Measurements from ENCODE around the gene OR2F1.

The OR2F1 gene

DNA sequence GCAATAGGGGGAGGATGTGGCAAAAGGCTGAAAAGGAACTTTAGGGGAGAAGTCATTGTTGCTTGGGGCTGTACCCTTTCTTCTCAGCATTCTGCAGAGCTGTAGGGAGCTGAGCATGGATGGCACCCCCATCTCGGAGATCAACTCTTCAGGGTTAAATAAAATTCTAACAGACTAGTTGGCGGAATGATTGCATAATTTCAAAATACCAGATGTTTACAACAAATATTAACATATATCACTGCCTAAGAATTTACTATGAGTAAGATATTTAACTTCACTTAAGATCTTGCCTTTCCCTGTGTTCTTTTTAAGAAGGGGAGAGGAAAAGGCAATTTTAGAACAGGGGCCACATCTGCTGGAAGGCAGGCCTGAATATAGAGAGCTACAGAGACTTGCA lies 509 bp upstream of the OR2F1 start:
- DNase-seq = no peak

DNA sequence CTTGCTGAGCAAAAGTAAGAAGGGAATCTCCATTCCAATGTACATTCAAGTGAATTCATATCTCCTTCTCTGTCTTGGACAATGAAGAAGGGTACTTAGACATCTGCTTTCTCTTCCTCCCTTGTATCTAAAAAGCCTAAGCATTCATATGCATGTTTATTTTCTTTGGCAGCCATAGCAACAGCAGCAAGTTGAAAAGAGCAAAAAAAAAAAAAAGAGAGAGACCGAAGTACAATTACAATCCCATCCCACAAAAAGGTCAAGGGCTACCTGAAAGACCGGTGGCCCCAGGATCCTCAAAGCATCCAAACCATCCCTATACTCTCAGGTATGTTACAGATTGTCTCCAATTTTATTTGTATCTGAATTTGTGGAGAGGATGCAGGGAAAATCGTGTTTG lies 4.1 kb downstream of the OR2F1 start:
- no peak for DNase-seq

DNA sequence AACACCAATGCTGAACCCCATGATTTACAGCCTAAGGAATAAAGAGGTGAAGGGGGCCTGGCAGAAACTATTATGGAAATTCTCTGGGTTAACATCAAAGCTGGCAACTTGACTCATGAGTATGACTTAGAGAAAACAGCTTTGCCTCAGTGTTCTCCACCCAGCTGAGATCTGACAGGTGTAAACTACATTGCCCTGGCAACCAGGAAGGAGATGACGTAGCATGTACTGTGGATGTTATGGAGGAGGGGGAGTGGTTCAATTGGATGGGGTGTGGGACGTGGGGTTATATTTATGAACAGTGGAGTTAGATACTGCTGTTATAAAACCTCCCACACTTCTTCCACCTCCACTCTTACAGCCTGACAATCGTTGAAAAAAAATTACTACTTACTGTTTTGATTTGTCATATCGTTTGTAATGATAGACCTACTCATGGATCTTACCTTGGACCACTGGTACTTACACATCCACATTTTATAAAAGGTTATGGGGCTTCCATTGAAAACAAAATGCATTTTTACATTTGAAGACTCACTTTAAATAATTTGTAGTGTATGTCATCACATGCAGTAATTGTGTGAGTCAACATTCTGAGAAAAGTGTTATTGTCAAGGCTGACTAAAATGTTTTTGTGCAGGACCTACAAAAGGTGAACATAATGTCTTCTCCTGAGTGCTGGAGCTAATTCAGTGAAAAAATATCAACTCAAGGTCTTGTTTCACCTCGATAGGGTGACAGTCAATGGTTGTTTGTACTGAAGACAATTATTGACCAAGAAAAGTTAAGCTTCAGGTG lies 6.4 kb downstream of the OR2F1 start:
- no peak for DNase-seq

DNA sequence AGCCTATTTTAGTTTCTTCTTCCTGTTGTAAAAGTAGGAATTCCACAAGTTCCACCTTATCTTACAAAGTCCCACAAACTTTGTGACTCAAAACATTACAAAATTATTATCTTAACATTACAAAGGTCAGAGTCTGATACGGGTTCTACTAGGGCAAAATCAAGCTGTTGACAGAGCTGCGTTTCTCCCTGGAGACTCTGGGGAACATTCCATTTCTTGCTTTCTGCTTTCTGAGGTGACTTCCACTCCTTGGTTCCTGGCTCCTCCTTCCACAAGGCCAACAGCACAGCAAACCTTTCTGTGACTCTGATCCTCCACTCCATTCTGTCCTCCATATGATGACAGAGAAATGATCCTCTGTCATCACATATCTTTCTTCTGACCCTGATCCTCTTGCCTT lies 10.6 kb downstream of the OR2F1 start:
- no peak for DNase-seq

DNA sequence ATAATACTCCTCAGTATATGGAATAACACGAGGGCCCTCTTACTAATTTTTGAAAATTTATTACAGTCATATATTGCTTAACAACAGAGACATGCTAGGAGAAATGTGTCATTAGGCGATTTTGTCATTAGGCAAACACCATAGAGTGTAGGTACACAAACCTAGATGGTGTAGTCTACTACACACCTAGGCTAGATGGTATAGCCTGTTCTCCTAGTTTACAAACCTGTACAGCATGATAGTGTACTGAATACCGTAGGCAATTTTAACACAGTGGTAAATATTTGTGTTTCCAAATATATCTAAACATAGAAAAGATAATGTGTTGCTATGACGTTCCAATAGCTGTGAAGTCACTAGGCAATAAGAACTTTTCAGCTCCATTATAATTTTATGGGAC lies 12.8 kb downstream of the OR2F1 start:
- DNase-seq = no peak

DNA sequence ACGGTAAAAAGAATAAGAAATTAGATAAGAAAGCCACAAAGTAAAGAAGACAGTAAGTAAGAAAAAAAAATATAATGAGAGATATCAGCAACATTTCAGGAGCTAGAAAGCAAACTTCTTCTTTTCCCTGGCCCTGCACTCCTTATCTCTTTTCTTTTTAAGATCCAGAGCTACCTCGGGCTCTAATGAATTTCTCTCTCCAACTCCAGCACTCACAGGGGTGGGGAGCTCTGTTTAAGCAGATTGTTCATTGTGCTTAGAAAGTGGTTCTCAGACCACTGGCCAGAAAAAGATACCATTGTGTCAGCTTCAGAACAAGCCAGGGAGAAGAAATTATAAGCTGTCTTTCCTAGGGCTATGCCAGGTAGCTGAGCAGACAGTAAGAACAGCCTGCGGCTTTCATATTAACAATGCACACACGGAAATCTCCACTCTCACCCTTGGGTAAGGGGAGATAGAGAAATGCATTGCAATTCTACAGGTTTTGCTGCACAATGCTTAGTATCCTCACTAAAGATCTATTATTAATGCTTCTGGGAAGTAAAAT lies 19.3 kb downstream of the OR2F1 start:
- DNase-seq = no peak

DNA sequence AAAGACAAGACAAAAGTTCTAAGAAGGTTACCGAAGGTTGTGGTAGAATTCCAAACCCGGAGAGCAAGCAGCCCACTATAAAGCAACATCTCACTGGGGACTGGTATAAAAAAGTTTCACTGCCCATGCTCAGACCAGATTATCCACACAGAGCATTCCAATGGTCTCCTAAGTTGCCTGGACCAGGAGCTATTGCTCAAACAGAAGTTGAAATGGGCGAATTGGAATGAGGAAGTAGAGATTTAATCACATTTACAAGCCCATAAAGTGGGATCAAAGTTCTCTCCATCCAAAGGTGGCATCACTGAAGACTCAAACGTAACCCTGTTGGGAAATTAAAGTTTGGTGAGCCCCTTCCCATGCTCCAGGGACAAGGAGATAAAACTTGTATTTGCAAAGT lies 19.8 kb downstream of the OR2F1 start:
- DNase-seq = no peak

DNA sequence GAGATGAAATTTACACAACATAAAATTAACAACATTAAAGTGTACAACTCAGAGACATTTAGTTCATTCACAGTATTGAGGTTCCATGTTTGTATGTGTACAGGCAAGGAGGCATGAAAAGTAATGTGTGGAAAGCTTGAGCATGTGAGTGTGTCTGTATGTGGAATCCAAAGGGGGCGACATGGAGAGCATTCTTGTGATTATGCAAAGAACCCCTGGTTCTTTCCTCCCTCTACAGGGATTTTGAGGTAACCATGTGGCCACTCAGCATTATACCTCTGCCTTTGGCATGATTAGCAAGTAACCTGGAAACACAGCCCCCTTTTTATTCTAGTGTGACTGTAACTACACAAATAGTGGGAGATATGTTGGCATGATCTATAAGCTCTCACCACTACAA lies 21.0 kb downstream of the OR2F1 start:
- DNase-seq = no peak

DNA sequence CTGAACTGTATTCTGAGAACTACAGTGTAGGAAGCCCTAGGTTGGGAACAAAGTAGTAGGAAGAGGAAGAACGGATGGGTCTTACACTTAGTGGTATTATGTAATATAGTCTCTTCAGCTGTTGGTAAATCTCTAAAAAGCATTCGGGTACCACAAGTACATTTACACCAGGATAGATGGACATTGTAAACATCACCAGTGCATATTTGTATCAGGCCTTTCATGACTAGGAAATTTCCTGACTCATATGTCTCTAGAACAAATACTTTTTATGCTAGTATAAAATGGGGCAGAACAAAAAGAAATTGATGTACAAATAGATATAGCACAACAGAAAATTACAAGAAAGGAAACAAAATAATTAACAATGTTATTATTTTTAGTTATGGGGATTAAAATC lies 23.9 kb downstream of the OR2F1 start:
- no peak for DNase-seq

DNA sequence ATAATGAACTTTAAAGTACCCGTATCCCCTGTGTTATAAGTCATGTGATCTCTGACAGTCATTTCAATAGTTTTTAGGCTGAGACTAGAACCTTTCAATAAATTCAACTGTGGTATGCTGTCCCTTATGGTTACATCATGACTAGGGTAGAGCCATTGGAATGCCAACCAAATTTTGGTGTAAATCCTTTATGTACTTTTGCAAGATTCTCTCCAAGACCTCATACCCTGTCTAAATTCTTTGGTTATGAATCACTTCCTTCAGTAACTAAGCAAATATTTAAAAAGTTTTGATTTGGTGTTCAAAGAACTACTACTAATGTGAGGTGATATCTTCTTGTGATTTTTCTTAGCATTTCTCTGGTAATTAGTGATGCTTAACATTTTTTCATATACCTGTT lies 24.7 kb downstream of the OR2F1 start:
- DNase-seq = no peak

DNA sequence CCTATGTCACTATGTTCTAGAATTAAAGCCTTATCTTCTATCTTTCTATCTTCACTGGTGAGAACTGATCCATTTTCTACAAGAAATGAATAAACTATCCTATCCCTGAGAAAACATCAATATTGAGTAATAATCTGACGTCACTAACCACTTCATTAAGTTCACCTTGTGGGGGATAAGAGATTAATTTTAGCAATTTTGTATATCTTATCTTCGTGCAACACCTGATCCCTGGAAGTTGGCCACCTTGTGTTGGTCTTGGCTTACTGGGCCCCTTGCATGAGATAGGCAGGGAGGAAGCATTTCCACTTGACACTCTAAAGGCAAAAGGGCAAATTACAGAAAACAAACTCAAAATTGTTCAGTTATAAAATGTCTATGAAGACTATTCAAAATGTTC lies 25.4 kb downstream of the OR2F1 start:
- DNase-seq = no peak

DNA sequence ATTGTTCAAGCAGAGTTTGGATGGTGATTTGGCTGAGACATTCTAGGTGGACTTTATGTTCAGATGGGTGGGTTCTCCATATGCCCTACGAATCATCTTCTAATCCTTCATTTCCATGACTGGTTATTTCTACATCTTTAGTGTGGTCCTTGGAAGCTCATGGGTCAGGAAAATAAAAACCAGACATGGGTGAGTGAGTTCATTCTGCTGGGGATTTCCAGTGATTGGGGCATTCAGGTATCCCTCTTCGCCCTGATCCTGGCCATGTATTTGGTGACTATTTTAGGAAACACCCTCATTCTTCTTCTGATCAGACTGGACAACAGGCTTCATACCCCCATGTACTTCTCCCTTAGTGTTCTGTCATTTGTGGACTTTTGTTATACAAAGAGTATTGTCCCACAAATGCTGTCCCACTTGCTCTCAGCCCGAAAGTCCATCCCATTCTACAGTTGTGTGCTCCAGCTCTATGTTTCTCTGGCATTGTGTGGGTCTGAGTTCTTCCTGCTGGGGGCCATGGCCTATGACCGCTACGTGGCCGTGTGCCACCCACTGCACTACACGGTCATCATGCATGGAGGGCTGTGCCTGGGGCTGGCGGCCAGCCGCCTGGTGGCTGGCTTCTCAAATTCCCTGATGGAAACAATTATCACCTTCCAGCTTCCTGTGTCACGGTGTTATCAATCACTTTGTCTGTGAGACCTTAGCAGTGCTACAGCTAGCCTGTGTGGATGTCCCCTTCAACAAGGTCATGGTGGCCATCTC lies 26.3 kb downstream of the OR2F1 start:
- DNase-seq = no peak

DNA sequence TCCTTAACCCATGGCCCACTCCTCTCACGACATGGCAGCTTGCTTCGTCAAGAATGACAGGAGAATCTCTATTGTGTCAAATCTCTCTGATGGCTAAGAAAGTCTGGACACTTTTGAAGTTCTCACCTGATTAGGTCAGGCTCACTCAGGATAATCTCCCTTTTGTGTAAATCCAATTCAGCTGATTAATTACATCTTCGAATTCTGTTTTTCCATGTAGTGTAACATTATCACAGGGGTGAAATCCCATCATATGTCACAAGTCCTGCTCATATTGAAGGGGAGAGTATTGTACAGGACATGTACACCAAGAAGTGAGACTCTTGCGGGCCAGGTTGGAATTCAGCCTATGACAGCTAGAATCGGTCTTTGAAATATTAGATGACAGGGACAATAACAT lies 29.3 kb downstream of the OR2F1 start:
- no peak for DNase-seq

DNA sequence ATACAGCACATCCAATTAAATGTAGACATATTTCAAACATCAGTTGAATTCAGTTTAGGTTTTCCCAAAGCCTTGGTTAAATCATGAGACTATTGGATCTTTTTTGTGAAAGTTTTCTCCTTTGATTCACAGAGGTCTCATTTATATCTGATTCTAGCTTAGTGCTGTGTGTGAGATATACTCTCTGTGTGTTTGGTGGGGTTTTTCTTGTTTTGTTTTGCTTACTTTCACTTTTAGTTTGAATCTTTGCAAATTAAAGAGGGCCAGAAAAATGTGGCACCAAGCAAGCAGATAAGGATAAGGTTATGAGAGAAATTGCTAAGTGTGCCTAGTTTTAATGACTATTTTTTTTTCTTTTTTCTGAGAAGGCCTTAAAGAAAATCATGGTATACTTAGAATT lies 32.9 kb downstream of the OR2F1 start:
- no peak for DNase-seq

DNA sequence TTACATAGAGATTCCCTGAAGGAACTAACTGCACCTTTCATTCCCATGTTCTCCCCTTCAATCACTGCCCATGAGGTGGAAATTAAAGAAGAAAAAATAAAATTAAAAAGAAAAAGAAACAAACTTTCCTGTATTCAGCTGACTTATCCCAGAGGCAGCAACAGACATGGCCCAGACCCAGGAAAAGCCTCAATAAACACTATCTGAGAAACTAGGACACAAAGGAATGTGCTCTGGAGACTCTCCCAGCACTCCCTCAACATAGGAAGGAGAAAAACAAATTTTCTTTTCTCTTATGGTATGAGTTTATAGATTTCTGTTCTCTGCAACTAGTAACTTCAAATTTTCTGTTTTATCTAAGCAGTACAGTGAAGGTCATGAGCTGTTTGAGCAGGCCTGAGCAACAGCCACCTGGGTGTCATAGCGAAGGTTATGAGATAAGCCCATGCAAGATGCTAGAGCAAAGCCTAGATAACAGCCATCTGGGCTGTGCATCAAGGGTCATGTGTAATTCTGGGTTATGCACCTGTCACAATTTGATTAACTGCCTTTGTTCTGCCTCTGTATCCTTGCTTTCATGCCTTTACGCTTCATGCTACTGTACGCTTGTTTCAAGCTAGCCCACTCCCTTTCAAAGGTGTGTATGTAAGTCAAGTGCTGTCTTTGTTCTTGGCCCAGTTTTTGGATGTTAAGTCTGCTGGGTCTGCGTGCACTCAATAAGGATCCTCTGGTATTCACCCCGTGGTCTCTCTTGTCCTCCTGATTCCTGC lies 34.5 kb downstream of the OR2F1 start:
- no peak for DNase-seq

DNA sequence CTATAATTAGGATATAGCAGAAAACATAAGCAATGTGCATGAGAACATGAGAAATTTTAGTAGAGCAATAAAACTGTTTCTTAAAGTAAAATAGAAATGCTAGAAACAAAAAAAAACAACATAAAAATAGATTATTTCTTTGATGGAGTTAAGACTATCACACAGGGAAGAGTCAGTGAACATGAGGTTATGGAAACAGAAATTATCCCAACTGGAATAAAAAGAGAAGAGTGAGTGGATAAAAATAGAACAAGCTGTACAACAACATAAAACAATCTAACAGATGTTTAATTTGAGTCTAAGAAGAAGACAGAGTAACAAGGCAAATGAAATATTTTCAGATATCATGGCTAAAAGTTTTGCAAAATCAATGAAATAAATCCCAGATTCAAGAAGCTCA lies 38.0 kb downstream of the OR2F1 start:
- no peak for DNase-seq

DNA sequence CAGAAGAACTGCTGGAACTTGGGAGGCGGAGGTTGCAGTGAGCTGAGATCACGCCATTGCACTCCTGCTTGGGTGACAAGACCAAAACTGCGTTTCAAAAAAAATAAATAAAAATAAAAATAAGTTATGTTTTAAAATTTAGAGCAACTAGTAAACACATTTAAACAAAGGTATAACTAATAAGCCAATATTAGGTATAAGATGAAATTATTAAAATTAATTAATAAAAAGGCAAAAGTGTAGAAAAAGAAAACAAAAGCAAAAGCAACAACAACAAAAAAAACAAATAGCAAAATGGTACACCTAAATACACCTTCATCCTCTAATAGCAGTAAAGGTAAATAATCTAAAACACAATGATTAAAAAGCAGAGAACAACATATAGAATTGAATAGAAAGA lies 39.3 kb downstream of the OR2F1 start:
- no peak for DNase-seq

DNA sequence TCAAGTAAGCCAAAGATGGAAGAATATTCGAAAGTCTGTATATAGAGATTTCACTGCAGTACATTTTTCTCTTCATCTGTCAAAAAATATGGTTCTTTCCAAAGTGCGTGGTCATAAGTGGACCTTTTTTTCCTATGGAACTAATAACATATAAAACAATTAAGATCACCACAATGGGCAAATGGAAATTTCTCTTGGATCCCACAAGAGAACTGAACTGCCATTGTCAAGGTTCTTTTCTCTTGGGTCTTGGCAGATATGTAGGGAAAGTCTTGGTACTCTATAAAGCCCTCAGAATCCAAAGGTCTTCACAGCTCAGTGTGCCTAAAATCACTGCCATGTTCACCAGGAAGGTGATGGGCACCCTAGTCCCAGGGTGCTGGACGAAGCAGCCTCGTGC lies 45.4 kb downstream of the OR2F1 start, which contains the start of gene OR6B1:
Gene OR6B1, plus strand, starts transcription at position 301 of the 400 bp plus-strand sequence. CDS start 3,677 bp downstream, outside the sequence.
- no peak for DNase-seq

DNA sequence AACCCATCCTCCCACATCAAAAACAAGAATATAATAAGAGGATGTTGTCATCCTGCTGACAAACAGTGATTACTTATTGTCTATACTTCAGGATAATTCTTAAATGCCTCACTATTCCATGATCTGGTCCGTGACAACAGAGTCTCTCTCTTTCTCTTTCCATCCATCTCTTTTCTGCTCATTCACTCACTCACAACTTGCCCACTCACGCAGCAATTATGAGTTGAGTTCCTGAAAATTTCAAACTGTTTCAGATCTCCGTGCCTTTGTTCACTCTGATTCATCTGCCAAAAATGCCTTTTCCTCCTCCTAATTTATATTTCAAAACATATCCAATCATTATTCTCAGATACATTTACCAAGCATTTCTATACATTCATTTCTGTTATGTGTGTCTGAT lies 46.9 kb downstream of the OR2F1 start:
- DNase-seq = no peak

DNA sequence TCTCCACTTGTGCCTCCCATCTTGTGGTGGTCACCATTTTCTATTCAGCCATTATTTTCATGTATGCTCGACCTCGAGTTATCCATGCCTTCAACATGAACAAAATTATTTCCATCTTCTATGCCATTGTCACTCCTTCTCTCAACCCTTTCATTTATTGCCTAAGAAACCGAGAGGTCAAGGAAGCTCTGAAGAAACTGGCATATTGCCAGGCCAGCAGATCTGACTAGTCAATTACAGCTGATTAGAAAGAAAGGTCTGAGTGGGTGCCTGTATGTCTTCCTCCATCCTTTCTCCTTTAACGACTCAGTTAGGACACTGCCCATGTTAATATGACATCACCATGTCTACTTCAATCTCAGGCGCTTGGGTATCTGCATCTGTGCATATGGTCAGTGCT lies 50.1 kb downstream of the OR2F1 start:
- no peak for DNase-seq

DNA sequence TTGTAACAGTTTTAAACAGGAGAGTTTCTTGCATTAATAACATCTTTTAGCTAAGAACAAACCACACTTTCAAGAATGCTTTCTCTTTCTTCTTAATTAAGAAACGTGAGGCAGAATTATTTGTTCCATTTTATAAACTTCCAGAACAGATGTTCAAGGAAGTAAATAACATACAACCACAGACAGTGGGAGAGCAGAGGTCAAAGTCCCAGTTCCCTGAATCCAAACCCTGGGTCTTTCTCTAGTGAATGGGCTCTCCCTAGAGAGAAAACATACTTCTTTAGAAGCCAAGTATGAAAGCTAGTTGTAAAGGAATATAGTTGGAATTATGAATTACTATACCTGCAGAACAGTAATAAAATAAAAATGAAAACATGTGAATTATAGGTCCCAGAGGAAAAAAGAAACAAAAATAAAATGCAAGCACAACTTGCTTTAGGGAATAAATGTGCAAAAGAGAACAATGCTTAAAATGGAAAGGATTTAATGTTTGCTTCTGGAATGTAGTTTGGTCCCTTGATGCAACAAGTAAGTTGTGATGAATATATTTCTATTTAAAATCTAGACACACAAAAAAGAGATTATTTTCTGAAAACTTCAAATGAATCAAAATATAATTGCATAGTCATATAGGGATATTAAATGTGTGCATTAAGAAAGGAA lies 51.5 kb downstream of the OR2F1 start:
- DNase-seq = no peak

DNA sequence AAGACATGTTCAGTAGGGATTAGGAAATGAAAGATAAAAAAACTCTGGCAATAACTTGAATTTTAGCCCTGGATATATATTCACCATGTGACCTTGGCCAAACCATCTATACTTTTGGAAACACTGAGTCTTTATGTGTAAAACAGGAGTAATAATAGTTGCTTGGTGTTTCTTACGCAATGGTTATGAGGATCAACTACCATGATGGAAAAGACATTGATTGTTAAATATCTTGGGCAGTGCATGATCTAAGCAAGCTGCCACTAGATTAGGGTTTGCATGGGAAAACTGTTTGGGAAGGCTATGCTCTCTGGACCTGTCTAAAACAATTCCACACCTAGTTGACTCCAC lies 52.0 kb downstream of the OR2F1 start:
- no peak for DNase-seq

DNA sequence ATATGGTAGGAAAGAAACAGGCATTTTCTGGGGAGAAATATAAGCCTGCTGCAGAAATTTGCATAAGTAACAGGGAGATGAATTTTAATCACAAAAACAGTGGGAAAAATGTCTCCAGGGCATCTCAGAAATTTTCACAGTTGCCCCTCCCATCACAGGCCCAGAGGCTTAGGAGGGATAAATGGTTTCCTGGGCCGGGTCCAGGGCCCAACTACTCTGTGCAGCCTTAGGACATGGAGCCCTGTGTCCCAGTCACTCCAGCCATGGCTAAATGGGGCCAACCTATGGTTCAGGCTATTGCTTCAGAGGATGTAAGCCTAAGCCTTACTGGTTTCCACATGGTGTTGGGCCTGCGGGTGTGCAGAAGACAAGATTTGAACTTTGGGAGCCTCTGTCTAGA lies 54.7 kb downstream of the OR2F1 start:
- no peak for DNase-seq

All from inflammatory macrophage treated with lipopolysaccharide for 1 hour (primary cell).